Measurements from ENCODE around the gene NCOA4.
"Not testable (repeated sequence)": the region's sequence is repeated elsewhere in the genome, so short reads cannot be mapped to it uniquely, and the experiment has no call there.

Gene NCOA4

DNA sequence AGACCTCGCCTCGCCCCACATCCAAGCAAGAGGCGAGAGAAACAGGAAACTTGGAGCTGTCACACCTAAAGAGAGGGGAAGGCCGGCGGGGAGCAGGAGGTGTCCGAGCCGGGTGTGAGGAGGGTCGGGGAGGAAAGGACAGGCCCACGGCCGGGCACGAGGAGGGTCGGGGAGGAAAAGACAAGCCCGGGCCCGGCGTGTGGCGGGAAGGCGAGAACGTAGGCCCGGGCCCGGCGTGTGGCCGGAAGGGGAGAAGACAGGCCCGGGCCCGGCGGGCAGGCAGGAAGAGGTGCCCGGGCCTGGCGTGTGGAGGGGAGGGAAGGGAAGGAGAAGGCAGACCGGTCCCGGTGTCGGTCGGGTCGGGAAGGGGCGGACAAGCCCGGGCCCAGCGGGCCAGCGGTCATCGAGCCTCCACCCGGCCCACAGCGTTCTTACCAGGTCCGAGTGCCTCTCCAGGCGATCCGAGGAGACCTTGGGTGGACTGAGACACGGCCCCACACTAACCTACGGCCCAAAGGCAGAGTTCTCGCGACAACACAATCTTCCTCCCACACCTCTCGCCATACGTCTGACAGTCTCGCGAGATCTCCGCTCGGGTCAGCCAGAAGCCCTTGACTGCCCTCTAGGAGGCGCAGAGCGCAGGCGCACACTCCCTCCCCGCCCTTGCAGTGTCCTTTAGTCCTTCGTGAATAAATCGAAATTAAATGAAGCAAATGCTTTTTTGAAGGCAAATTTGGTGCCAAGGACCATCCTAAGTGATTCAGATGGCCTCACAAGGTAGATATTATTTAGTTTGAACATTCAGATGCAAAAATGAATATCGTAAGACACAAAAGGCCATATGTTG is at the start of gene NCOA4:
TSS of gene NCOA4 (minus strand) at position 533 of the 847 bp plus-strand sequence. CDS start 13,943 bp downstream, outside the sequence.
- DNase-seq = peak; percentile 98

DNA sequence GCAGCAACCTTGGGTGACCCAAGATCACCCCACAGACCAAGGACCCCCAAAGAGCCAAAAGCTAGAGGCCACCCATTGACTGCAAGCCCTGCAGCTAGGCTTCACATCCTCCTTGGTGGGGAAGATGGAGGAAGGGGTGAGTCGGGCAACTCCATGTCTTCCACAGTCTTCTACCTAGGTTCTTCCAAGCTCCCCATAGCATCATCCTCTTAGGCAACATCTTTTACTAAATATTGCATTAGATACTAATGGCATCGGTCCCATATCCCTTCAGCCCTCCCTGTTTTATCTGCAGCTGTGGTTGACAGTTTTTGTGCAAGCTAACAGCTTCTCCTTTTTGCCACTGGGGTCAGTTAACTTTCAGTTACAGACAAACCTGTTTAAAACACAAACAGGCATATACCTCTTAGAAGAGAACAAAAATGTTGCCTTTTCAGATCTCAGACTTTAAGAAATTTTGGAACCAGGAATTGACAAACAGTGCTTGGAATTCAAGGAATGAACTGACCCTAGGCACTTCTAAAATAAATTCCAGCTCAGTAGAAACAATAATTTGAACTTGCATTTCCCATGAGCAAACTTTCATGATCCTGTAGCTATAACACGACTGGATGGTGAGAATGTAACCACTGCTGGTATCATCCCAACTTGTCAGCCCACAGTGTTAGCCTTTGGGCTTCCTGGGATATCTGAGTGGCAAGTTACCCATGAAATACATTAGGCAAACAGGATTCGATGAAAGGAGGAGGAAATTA is 49.6 kb upstream of the NCOA4 start:
- DNase-seq = no peak

DNA sequence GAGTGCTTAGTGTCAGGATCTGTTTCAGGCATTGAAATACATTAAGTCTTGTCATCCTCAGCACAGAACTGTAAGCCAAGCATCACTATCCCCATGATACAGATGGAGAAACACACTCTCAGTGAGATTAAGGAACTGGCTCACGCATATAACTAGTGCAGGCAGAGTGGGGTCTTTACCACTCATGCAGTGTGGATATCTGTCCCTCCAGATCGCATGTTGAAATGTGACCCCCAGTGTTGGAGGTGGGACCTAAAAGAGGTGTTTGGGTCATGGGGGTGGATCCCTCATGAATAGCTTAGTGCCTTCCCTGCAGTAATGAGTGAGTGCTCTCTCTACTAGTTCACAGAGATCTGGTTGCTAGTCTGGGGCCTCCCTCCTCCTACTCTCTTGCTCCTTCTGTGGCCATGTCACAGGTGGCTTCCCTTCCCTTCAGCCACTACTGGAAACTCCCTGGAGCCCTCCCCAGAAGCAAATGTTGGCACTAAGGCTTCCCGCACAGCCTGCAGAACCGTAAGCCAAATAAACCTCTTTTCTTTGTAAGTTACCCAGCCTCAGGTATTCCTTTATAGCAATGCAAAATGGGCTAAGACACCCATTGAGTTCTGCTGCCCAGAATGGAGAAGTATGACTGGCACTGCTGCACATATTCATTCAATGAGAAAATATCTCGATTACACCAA is 47.4 kb upstream of the NCOA4 start:
- DNase-seq = no peak

DNA sequence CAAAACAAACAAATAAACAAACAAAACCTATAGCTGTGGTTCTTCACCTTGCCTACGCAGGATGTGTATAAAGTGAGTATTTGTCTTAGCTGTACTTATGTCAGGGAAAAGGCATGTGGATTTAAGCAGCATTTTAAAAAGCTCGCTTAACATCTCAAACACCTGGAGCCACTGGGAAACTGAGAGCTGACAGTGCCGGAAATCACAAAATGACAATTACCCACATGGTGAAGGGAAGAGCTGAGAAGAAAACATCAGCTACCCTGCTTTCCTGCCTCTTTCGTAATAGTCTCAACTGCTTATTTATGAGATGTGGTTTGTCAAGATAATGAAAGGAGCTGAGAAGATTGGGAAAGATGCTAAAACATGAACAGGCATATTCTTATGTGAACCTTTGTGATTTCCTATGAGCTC is 46.7 kb upstream of the NCOA4 start:
- no peak for DNase-seq

DNA sequence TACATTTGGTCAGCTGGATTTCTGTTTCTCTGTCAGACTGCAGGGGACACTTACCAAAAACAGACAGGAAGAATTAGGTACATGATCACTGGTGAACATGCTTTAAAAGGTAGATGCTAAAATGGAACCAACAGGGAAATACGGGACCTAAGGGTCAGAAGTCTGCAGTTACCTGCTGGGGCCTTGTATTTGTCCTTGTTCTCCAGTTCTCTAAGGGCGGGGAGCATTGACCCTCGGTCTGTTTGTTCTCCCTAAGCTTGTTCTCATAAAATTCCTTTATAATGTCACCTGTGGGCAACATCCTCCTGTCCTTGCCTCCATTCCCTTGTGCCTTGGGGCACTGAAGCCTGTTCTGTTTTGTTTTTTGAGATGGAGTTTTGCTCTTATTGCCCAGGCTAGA is 45.4 kb upstream of the NCOA4 start:
- DNase-seq = no peak

DNA sequence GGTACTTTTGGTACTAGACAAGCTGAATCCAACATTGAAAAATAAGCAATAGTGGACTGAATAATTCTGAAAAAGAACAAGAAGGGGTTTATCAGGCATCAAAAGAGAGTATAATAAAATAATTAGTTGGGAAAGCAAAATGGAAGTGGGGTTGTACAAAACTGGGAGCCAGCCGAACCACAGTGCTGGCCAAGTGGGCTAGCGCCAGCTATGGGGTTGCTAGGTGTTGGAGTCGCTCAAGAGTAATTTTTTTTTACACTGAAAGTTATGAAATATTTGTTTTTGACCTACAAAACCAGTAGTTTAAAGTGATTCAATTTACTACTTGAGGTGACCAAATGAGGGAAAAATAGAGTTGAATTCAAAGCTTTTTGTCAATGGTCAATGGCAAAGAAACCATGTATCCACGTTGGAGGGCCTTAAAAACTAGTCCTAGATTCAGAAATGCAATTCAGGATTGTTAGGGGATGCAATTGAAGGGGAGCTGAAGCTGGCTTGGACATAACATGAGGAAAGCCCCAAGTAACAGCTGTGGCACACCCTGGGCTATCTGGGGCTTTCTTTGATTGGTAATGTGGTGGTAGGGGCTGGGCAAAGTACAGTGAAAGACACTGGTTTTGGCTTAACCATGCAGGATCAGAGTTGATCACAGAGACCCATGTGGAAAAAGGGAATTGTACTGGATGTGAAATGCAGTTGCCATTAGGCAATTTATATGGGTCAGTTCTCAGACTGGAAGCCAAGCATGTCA is 43.9 kb upstream of the NCOA4 start:
- DNase-seq = no peak

DNA sequence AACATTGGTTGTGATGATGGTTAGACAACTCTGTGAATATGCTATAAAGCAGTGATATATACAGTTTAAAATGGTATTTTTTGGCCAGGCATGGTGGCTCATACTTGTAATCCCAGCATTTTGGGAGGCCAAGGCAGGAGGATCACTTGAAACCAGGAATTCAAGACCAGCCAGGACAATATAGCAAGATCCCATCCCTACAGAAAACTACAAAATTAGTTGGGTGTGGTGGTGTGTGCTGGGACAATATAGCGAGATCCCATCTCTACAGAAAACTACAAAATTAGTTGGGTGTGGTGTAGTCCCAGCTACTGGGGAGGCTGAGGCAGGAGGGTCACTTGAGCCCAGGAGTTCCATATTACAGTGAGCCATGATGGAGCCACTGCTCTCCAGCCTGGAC is 43.1 kb upstream of the NCOA4 start:
- no peak for DNase-seq

DNA sequence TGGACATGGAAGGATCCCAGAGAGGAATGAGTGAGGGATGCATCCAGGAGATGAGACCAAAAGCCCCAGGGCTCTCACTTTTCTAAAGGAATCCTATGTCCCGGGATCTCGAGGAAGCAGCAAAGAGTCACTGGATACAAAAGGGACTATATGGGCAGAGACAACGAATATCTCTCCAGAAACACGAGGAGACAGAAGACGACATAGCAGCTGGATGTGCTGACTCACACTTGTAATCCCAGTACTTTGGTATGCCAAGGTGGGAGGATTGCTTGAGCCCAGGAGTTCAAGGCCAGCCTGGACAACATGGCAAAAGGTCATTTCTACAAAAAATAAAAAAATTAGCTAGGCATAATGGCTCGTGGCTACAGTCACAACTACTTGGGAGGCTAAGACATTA is 40.3 kb upstream of the NCOA4 start:
- DNase-seq = no peak

DNA sequence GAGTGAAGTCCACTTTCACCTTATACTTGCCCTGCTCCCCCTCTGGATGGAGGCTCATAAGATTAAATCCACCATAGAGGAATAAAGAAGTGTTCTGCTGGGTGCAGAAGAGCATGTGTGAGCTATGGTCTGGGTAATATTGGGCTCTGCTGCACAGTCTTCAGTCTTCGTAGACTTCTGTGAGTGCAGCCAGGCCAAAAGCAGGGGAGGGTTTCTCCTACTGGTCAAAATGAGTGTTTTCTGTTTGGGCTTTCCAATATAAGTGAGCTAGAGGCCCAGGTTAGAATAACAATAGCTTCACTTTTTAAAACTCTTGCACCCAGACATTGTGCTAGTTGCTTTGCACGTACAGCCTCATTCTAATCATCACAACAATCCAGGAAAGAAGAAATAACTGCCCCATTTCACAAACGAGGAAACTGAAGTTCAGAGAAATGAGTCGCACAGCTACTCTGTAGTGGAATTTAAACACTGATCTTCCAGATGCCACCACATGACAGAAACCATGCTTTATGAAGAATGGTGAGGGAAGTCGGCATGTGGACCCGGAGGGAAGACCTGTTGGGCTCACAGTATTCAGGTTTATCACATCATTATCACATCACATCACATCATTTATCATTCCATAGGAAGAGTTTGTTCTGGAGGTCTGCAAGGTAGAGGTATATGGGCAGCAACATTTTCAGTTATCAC is 39.5 kb upstream of the NCOA4 start:
- DNase-seq = no peak

DNA sequence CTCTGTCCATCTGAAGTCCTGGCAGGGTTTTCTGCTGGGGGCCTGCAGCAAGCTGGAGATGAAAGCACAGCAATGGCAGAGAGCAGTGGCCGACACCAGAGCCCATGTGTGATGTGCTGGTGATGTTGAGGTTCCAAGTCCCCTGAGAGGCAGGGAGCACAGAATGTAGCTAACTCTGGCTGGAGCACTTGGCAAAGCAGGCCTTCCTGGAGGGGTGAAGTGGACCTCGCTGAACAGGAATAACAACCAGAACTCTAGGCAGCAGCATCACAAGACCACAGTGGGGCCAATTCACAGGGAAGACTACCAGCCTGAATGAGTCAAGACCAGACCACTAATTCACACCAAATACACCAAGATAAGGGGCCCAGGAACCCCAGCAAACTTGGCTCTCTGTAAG is 38.5 kb upstream of the NCOA4 start:
- no peak for DNase-seq

DNA sequence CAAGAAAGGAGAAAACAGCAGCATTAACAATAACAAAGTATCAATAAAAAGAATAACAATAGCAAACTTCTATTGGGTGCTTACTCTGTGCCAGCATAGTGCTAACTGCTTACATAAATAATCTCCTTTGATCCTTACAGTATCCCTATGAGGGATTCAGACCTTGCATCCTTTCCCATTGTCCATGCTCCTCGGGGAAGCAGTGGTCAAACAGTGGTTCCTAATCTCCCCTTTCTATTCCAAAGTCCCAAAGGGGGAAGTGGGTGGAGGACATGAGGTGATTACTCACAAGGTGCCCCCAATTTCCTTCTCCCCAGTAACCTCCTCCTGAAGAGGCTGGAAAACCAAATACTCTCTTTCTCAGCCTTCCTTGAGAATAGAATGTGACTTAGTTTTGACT is 37.7 kb upstream of the NCOA4 start:
- no peak for DNase-seq

DNA sequence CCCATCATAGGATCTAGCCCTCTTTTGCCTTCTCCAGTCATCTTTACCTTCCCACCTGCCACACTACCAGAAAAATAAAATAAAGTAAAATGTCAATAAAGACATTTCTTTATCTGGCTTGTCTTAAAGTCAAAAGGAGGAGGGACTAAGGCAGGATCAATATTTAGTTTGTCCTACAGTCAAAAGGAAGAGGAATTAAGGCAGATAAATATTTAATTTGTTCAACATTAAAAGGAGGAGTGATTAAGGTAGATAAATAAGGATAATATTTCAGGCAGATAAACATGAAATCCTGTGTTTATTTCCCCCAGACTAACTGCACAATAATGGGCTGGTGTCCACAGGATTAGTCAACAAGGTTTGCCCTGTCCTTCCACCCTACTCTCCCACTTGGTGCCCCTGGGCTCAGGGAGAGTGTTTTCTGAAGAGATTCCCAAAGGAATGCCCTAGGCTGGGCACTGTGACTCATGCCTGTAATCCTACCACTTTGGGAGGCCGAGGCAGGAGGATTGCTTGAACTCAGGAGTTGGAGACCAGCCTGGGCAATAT is 33.9 kb upstream of the NCOA4 start:
- DNase-seq = no peak

DNA sequence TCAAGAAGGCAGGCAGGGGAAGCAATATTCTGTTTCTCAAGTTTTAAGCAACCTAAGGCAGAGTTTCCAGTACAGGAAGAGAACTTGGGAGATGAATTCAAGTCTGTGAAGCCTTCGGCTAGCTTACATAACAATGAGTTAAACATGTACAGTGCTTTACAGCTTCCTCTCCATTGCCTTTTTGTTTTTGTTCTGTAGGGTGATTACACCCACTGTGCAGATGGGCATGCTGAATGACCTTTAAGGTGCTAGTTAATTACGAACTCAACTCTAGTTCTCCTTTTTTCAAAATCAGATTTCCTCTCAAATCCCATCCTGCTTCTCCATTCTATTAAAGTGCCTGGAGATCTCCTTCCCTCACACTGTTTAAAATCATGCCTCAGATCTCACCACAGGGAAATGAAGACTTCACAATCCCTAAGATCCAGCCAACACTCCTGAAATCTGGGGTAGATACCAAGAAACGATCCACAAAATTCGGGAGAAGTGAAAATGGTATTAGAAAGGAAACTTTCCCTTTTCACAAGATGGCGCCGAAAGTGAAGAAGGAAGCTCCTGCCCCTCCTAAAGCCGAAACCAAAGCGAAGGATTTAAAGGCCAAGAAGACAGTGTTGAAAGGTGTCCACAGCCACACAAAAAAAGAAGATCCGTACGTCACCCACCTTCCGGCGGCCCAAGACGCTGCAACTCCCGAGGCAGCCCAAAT is 32.5 kb upstream of the NCOA4 start:
- DNase-seq = no peak

DNA sequence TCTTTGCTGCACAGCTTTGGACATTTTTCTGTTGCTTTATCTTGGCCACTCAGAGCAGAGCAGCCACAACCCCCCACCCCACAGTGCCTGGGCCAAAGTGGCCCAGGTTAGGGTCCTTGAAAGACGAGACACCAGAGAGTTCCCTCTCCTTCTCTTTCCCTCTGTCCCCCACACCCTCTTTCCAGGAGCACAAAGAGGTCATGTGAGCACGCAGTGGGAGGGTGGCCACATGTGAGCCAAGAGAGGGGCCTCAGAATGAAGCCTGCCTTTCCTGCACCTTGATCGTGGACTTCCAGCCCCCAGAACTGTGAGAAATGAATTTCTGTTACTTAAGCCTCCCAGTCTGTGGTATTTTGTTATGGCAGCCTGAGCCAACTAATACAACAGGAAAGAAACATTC is 30.3 kb upstream of the NCOA4 start:
- DNase-seq = no peak

DNA sequence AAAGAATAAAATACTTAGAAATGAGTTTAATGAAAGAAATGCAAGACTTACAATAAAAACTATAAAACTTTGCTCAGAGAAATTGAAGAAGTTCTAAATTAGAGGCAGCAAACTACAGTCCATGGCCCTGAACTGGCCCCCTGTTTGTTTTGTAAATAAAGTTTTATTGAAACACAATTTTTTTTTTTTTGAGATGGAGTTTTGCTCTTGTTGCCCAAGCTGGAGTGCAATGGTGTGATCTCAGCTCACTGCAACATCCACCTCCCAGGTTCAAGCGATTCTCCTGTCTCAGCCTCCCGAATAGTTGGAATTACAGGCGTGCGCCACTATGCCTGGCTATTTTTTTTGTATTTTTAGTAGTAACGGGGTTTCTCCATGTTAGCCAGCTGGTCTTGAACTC is 27.5 kb upstream of the NCOA4 start:
- not testable (repeated sequence) for DNase-seq

DNA sequence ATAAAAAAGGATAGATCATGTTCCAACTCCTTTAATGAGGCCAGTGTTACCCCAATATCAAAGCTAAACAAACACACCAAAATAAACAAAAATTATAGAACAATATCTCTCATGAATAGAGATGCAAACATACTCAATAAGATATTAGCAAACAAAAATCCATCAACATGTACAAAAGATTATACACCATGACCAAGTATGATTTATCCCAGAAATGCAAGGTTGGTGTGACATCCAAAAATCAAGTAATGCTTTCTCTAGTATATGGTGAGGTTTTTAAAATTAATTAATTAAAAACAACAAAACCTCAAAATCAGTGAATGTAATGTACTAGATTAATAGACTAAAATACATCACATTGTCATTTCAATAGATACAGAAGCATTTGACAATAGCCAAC is 26.6 kb upstream of the NCOA4 start:
- DNase-seq = no peak

DNA sequence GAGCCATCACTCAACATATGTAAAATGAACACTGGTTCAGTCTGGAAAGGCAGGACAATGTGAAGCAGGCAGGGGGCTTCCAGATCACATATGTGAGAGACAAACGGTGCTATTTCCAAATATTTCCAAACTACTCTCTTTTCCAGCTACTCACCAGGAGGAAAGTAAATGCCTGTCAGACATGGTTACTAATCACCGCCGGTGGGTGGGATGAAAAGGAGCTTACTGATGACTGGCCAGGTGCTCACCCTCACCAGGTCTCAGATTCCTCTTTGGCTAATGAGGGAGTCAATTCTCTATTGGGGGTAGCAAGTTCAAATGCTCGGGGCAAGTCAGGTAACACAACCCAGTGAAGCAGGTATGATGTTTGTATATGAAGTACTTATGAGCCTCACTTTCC is 25.3 kb upstream of the NCOA4 start:
- no peak for DNase-seq

DNA sequence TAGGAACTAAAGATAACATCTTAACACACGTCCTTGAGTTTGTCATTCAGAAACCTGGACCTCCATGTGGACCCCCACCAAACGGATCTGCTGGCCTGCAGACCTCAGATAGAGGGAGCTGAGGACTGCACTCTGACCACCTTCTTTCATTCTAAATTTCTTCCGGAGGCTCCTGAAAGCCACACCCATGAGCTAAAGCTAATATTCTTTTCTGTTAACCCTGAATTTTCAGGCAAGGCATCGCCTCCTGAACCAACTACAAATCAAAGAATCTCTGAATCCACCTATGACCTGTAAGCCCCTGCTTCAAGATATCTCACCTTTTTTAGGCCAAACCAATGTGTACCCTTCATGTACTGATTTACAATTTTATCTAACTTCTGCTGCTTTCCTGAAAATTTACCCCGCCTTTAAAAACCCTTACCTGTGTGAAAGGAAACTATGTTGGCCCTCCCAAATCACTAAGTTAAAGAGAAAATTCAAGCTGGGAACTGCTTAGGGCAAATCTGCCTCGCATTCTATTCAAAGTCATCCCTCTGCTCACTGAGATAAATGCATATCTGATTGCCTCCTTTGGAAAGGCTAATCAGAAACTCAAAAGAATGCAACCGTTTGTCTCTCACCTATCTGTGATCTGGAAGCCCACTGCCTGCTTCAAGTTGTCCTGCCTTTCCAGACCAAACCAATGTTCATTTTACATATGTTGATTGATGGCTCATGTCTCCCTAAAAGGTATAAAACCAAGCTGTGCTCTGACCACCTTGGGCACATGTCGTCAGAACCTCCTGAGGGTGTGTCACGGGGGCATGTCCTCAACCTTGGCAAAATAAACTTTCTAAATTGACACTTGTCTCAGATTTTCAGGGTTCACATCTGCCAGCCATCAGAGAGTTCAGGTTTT is 23.4 kb upstream of the NCOA4 start:
- DNase-seq = no peak

DNA sequence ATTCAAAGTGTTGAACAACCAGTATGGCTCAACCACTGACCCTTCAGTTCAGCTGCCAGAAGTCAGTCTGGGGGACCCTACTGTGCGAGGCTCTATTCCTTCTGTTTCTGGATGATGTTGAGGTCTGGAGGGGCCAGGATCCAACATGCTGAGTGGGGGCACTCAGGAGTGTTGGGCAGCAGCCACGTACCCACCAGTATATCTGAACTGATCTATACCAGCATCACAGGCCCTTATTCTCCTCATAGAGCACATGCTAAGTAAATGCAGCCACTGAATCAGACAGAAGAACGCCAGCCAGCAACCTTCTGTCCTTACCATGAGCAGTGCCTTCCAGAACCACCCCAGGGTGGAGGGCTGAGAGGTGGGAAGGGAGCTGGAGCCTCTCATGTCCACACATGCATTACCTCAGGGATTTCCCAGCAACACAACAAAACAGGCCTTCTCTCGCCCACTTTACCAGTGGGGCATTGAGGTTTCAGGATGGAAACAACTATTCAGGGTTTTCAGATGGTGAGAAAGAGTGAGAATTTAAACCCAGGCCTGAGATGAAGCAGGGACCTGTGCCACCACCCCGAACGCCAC is 22.5 kb upstream of the NCOA4 start:
- no peak for DNase-seq

All from fibroblast of skin of right biceps (primary cell).